AG04449 (cell line): ENCODE measurements around the gene ARL16.

Experiments used
- CTCF ChIA-PET: fragments of 350-600 bp; formaldehyde crosslinking; extraction: SDS; loops from one replicate; lab custom pipeline; 2021; ENCODE audit warnings: antibody characterized with exemption; lab: Yijun Ruan, JAX
- POLR2A ChIA-PET: fragments of 400-600, 350-600 bp; formaldehyde crosslinking; extraction: SDS; loops from one replicate; lab custom pipeline; 2020; ENCODE audit warnings: antibody characterized with exemption, inconsistent platforms; lab: Yijun Ruan, JAX
- DNase-seq: peaks from one replicate; pipeline ENCODE4 v3.0.0-alpha.2; 2010; ENCODE audit warnings: low read depth, low spot score
- H3K4me3 ChIP-seq: 2 replicates; pipeline ENCODE4 v1.5.1; 2011; ENCODE audit warnings: low read depth, mild to moderate bottlenecking, control low read depth, low read length
- TF ChIP-seq, protein P1 (sequence below): IDR thresholded peaks from one replicate; pipeline ENCODE4 v1.5.1; 2011; ENCODE audit warnings: mild to moderate bottlenecking, moderate library complexity, low read length, control low read depth, inconsistent platforms; ENCODE audit not compliant: insufficient read depth; ENCODE audit errors: missing control alignments

Gene ARL16

DNA sequence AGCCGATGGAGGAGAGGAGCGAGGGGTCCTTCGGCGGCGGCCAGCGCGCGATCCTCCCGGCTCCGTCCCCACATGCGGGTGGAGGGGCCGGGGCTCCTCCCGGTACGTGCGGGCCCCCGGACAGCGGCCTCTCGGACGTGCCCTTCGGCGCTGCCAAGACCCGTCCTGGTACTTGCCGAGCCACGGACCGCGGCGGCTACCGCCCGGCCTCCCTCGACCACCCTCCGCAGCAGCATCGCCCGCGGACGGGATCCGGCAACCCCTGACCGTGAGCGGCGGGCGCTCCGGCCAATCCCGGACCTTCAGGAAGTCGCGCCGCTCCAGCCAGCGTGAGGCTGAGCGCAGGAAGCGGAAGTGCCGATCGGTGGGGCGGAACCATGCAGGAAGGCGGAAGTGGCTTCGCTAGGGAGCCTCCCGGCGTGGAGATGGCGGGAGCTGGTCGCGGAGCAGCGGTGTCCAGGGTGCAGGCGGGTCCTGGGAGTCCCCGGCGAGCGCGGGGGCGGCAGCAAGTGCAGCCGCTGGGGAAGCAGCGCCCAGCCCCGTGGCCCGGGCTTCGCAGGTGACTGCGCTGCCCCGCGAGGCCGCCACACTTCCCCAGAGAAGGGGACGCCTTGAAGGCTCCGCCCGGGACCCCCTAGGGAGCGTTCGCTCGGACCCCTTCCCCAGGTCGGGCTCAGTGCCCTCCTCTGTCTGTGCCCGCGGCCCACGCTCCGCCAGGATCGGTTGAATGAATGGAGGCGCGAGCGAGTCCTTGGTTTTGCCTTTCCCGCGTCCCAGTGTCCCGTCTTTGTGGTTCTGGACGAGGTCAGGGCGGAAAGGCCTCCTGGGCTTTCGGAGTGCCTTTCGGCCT is 17.0 kb downstream of the ARL16 start, which contains the start of the genes CCDC137 and OXLD1:
Gene CCDC137 (plus strand): TSS at position 396 of the 850 bp plus-strand sequence. CDS start 30 bp downstream, at position 426.
Gene OXLD1 (minus strand): TSS at position 264 of the 850 bp plus-strand sequence. CDS start 28 bp downstream, at position 236.
- ChIA-PET POLR2A (interaction anchor here (0.9 to 2.2 kb wide), 4 partner anchors 9 to 29 kb away, joined by 3 to 7 read pairs (median 4); partner anchors contain the start of genes ARL16, HGS and PDE6G), CTCF (interaction anchor here (1.2 kb wide), 1 partner anchor 21 kb away, joined by 3 read pairs; no protein-coding TSS in a partner anchor)
- peak within 1 kb of the TSS; percentile 84 for H3K4me3 ChIP-seq
- DNase-seq, result peak; percentile 67
- TF ChIP-seq, protein P1, sequence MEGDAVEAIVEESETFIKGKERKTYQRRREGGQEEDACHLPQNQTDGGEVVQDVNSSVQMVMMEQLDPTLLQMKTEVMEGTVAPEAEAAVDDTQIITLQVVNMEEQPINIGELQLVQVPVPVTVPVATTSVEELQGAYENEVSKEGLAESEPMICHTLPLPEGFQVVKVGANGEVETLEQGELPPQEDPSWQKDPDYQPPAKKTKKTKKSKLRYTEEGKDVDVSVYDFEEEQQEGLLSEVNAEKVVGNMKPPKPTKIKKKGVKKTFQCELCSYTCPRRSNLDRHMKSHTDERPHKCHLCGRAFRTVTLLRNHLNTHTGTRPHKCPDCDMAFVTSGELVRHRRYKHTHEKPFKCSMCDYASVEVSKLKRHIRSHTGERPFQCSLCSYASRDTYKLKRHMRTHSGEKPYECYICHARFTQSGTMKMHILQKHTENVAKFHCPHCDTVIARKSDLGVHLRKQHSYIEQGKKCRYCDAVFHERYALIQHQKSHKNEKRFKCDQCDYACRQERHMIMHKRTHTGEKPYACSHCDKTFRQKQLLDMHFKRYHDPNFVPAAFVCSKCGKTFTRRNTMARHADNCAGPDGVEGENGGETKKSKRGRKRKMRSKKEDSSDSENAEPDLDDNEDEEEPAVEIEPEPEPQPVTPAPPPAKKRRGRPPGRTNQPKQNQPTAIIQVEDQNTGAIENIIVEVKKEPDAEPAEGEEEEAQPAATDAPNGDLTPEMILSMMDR, result no peak

DNA sequence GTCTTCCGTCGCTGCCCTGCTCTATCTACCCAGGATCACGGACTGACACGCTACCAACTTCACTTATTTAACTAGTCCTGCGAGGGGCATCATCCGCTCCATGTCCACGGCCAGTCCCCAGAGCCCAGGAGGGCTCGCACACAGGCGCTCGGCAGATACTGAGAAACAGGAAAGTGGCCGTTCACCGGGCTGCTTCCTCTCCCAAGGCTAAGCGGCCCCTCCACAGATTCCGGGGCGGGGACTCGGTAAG is 17.6 kb downstream of the ARL16 start:
- ChIA-PET CTCF (interaction anchor here (1.2 kb wide), 1 partner anchor 22 kb away, joined by 3 read pairs; no protein-coding TSS in a partner anchor), POLR2A (interaction anchor here (0.9 to 2.2 kb wide), 4 partner anchors 9 to 30 kb away, joined by 3 to 7 read pairs (median 4); partner anchors contain the start of genes ARL16, HGS and PDE6G)
- DNase-seq, result no peak
- TF ChIP-seq, protein P1, result no peak
- H3K4me3 ChIP-seq, result peak overlapping the region; percentile 84

DNA sequence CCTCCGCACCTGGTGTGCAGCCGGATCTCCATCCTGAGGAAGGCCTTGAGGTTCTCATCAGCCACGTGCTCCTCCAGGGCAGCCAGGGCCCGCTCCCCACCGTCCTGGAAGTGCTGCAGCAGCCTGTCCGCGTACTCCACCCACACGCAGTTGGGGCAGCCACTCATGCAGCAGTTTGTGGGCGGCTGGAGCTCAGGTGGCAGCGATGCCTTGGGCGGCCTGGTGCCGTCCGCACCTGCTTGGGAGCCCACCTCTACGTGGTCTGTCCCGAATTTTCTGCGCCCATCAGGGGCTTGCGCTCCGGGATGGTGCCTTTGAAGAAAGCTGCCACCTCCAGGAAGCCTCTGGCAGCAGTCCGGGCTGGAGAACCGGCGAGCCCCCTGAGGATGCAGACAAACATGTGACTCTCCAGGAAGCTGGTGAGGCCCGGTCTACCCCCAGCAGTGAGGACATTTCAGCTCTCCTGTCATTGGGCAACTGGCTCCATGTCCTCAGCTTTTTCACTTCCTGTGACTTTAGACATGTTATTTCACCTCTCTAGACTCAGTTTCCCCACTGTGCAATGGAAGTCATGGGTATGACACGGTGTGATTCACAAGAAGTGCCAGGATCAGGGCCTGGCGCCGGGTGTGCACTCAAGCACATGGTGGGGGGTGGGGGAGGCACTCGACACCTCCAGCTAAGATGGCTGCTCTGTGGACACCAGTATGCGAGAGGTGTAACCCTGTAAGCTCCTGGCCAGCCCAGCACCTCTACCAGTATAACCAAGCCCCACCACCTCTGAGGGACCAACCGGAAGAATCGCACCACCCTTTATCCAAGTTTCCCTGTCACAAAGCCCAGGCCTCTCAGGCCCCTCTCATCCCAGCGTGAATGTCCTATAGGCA is 18.1 kb downstream of the ARL16 start:
- CTCF ChIA-PET, result interaction anchor here (0.6 to 1.3 kb wide), 4 partner anchors 10 to 64 kb away, joined by 3 to 7 read pairs (median 3); no protein-coding TSS in a partner anchor
- H3K4me3 ChIP-seq, result peak overlapping the region; percentile 84
- TF ChIP-seq, protein P1, result no peak
- DNase-seq, result no peak
- POLR2A ChIA-PET, result interaction anchor here (0.5 to 2.2 kb wide), 4 partner anchors 9 to 159 kb away, joined by 3 to 7 read pairs (median 4); partner anchors contain the start of gene PDE6G

DNA sequence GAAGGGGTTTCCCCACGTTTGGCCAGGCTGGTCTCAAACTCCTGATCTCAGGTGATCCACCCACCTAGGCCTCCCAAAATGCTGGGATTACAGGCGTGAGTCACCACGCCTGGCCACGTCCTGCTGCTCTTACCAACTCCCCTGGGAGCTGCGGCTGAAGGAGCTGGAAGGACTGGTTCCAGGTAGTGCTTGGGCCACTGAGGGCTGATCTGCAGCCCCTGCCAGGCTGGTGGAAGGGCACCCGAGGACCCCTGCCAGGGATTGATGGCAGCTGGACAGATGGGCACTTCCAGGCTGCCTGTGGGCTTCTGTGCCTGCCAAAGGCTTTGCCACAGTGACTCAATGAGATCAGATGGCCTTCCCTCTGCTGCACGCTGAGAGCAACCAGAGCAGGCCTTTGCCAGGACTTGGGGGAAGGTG is 19.5 kb downstream of the ARL16 start:
- ChIA-PET CTCF (interaction anchor here (0.8 to 1.3 kb wide), 2 partner anchors 15 to 49 kb away, joined by 3 read pairs; no protein-coding TSS in a partner anchor), POLR2A (interaction anchor here (0.7 kb wide), 1 partner anchor 88 kb away, joined by 4 read pairs; no protein-coding TSS in a partner anchor)
- DNase-seq, result no peak
- TF ChIP-seq, protein P1, result no peak
- no peak overlapping the region for H3K4me3 ChIP-seq

DNA sequence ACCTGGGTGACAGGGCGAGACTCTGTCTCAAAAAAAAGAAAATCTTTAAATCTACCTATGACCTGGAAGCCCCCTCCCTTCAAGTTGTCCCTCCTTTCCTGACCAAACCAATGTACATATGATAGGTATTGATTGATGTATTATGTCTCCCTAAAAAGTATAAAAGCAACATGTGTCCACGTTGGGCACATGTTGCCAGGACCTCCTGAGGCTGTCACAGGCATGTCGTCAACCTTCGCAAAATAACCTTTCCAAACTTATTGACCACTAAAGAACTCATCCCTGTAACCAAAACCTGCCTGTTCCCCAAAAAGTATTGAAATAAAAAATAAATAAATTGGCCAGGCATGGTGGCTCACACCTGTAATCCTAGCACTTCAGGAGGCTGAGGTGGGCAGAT is 21.6 kb downstream of the ARL16 start:
- DNase-seq, result no peak
- TF ChIP-seq, protein P1, result no peak
- CTCF ChIA-PET, result no interaction called here
- POLR2A ChIA-PET, result no interaction called here
- no peak overlapping the region for H3K4me3 ChIP-seq
